Smooth muscle cell of bladder (primary cell): Measurements from ENCODE around the gene DPP7. TPM values are rescaled to one million over a fixed set of nuclear protein-coding genes. Genes with fewer than 3 reads are reported as not detected.

ENCODE experiments used
- total RNA-seq: library from RNA; depleted of rRNA; stranded (reverse); fragments of >200 nt; gene quantifications from 2 replicates; pipeline ENCODE4 v1.2.3, GENCODE V29; 2014

Gene DPP7
- 68.8 and 81.6 TPM in 2 replicates for total RNA-seq

GRCh38 chr9:137114613-137115393 is at the start of gene DPP7:
Gene DPP7, minus strand, starts transcription at chr9:137114733. Its CDS starts 20 bp downstream, at chr9:137114713.

GRCh38 chr9:137138722-137139467 is 24.4 kb upstream of the DPP7 start, which contains the start of gene GRIN1:
Gene GRIN1, plus strand, starts transcription at chr9:137139154. Its CDS starts 333 bp downstream, at chr9:137139487.

GRCh38 chr9:137086531-137087408 is 27.8 kb downstream of the DPP7 start, which contains the start of gene MAN1B1:
Gene MAN1B1, plus strand, starts transcription at chr9:137086985. Its CDS starts 15 bp downstream, at chr9:137087000.

GRCh38 chr9:137077010-137077747 is 37.4 kb downstream of the DPP7 start, which contains the start of gene UAP1L1:
Gene UAP1L1, plus strand, starts transcription at chr9:137077517. Its CDS starts 16 bp downstream, at chr9:137077533.

GRCh38 chr9:137070201-137070905 is 44.2 kb downstream of the DPP7 start, which contains the start of gene SAPCD2:
Gene SAPCD2, minus strand, starts transcription at chr9:137070557. Its CDS starts 97 bp downstream, at chr9:137070460.

Other genes with a start within 250 kb of the DPP7 start
- gene EDF1, start 248.4 kb downstream of the DPP7 start, total RNA-seq, result 452 and 470 TPM in 2 replicates
- gene TRAF2, start 228.2 kb downstream of the DPP7 start, total RNA-seq, result 4.0 and 6.3 TPM in 2 replicates
- gene FBXW5, start 170.0 kb downstream of the DPP7 start, total RNA-seq, result 116 and 152 TPM in 2 replicates
- gene C8G, start 169.5 kb downstream of the DPP7 start, total RNA-seq, result 0.14 TPM in 1 of 2 replicates, not detected in the other
- 0.28 TPM in 1 of 2 replicates, not detected in the other for gene LCN12, start 162.5 kb downstream of the DPP7 start, total RNA-seq
- gene PTGDS, start 137.2 kb downstream of the DPP7 start, total RNA-seq, result 2.3 and 14.1 TPM in 2 replicates
- gene LCNL1, start 131.7 kb downstream of the DPP7 start, total RNA-seq, result 0.57 and 3.4 TPM in 2 replicates
- gene PAXX, start 122.3 kb downstream of the DPP7 start, total RNA-seq, result 6.6 and 7.5 TPM in 2 replicates
- gene CLIC3, start 118.2 kb downstream of the DPP7 start, total RNA-seq, result 5.0 and 7.8 TPM in 2 replicates
- 11.9 and 20.0 TPM in 2 replicates for gene ABCA2, start 86.5 kb downstream of the DPP7 start, total RNA-seq
- gene FUT7, start 82.6 kb downstream of the DPP7 start, total RNA-seq, result not detected in 2 replicates
- 12.1 and 18.4 TPM in 2 replicates for gene NPDC1, start 68.6 kb downstream of the DPP7 start, total RNA-seq
- gene ENTPD2, start 60.7 kb downstream of the DPP7 start, total RNA-seq, result not detected in 2 replicates
- gene SAPCD2, start 44.2 kb downstream of the DPP7 start, total RNA-seq, result 0.43 and 0.55 TPM in 2 replicates
- 7.7 and 14.3 TPM in 2 replicates for gene UAP1L1, start 37.2 kb downstream of the DPP7 start, total RNA-seq
- 73.2 and 87.0 TPM in 2 replicates for gene MAN1B1, start 27.7 kb downstream of the DPP7 start, total RNA-seq
- gene GRIN1, start 24.4 kb upstream of the DPP7 start, total RNA-seq, result under 0.01 TPM in 1 of 2 replicates, not detected in the other
- not detected in 2 replicates for gene LRRC26, start 55.3 kb upstream of the DPP7 start, total RNA-seq
- not detected in 2 replicates for gene TMEM210, start 57.3 kb upstream of the DPP7 start, total RNA-seq
- 15.2 and 23.7 TPM in 2 replicates for gene ANAPC2, start 73.8 kb upstream of the DPP7 start, total RNA-seq
- 60.9 and 66.0 TPM in 2 replicates for gene SSNA1, start 73.9 kb upstream of the DPP7 start, total RNA-seq
- gene TPRN, start 86.0 kb upstream of the DPP7 start, total RNA-seq, result 4.1 and 4.8 TPM in 2 replicates
- 25.6 and 37.7 TPM in 2 replicates for gene TMEM203, start 90.9 kb upstream of the DPP7 start, total RNA-seq
- 2.3 and 2.9 TPM in 2 replicates for gene NDOR1, start 91.0 kb upstream of the DPP7 start, total RNA-seq
- gene RNF208, start 107.5 kb upstream of the DPP7 start, total RNA-seq, result under 0.01 and 0.18 TPM in 2 replicates
- 0.18 and 0.57 TPM in 2 replicates for gene CYSRT1, start 110.4 kb upstream of the DPP7 start, total RNA-seq
- not detected in 2 replicates for gene RNF224, start 112.8 kb upstream of the DPP7 start, total RNA-seq
- not detected in 2 replicates for gene SLC34A3, start 116.2 kb upstream of the DPP7 start, total RNA-seq
- 101 and 110 TPM in 2 replicates for gene TUBB4B, start 126.6 kb upstream of the DPP7 start, total RNA-seq
- gene STPG3, start 136.6 kb upstream of the DPP7 start, total RNA-seq, result not detected in 2 replicates
- gene NELFB, start 140.6 kb upstream of the DPP7 start, total RNA-seq, result 30.2 and 47.7 TPM in 2 replicates
- 11.0 and 13.5 TPM in 2 replicates for gene TOR4A, start 163.0 kb upstream of the DPP7 start, total RNA-seq
- gene NRARP, start 187.5 kb upstream of the DPP7 start, total RNA-seq, result 0.09 and 0.14 TPM in 2 replicates